HFFc6 (cell line): ENCODE results near the gene GCG. TPM values are rescaled to one million over a fixed set of nuclear protein-coding genes. Genes with fewer than 3 reads are reported as not detected.
A peak's percentile ranks its signal among the peaks of the same experiment; 100 is the strongest.

ENCODE experiments used
- DNase-seq: peaks from one replicate; pipeline ENCODE4 v3.0.0-alpha.2; 2018
- H3K27ac Mint-ChIP-seq: 2 replicates; pipeline ENCODE4 v1.8.0; 2020; ENCODE audit warnings: mild to moderate bottlenecking, mixed read lengths
- H3K27me3 Mint-ChIP-seq: 2 replicates; pipeline ENCODE4 v1.8.0; 2021; ENCODE audit warnings: mild to moderate bottlenecking, moderate library complexity, mixed read lengths; ENCODE audit not compliant: insufficient read depth
- H3K36me3 Mint-ChIP-seq: 2 replicates; pipeline ENCODE4 v1.8.0; 2021; ENCODE audit warnings: low read depth, mixed read lengths
- H3K4me1 Mint-ChIP-seq: 2 replicates; pipeline ENCODE4 v1.8.0; 2020; ENCODE audit warnings: low read depth, mixed read lengths
- H3K4me3 Mint-ChIP-seq: 2 replicates; pipeline ENCODE4 v1.8.0; 2020; ENCODE audit warnings: mild to moderate bottlenecking, moderate library complexity, mixed read lengths
- H3K9me3 Mint-ChIP-seq: 2 replicates; pipeline ENCODE4 v1.8.0; 2020; ENCODE audit warnings: mild to moderate bottlenecking, mixed read lengths
- total RNA-seq, 6 experiments: library from RNA; stranded (reverse); fragmentation: NEBNext Ultra II Directional; extraction: Animal tissue kit (Norgen Biotek cat#: 25700); gene quantifications; 2 replicates in 1 of 6; 3 replicates in 5 of 6; pipeline ENCODE4 v1.2.3, GENCODE V29; 2021
- TF ChIP-seq, protein P1 (sequence below): fragments of 200-600 bp; sonication (generic); IDR thresholded peaks from 2 replicates; pipeline ENCODE4 v1.5.0; 2021; ENCODE audit warnings: antibody characterized with exemption, mild to moderate bottlenecking

Gene GCG
- total RNA-seq, 6 experiments from 2014 or later: not detected

DNA sequence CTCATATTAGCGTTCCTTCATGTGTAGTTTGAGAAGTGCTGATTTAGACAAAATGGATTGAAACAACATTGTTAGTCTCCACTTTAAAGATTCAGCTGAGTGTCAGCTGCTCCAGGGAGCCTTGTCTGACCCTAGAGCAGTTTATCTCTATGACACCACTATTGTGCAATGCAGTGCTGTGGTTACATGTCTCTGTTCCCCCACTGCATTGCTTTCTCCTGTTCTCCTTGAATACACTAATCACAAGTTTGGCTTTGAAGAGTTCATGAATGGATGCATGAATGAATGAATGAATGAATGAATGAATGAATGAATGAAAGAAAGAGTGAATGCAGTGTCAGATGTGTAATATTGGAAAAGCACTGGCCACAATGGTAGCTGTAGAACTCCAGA is 38.3 kb downstream of the GCG start:
- Mint-ChIP-seq H3K9me3 (peaks cover 16% of the 10 kb centered on the region), H3K4me3 (no peak overlapping the region), H3K27me3 (no peaks in the 10 kb centered on the region; the same call in 1 of the 2 replicates), H3K4me1 (peaks cover 18% of the 10 kb centered on the region), H3K27ac (no peak overlapping the region), H3K36me3 (peaks cover 14% of the 10 kb centered on the region)
- DNase-seq: peak; percentile 50
- TF ChIP-seq, protein P1, sequence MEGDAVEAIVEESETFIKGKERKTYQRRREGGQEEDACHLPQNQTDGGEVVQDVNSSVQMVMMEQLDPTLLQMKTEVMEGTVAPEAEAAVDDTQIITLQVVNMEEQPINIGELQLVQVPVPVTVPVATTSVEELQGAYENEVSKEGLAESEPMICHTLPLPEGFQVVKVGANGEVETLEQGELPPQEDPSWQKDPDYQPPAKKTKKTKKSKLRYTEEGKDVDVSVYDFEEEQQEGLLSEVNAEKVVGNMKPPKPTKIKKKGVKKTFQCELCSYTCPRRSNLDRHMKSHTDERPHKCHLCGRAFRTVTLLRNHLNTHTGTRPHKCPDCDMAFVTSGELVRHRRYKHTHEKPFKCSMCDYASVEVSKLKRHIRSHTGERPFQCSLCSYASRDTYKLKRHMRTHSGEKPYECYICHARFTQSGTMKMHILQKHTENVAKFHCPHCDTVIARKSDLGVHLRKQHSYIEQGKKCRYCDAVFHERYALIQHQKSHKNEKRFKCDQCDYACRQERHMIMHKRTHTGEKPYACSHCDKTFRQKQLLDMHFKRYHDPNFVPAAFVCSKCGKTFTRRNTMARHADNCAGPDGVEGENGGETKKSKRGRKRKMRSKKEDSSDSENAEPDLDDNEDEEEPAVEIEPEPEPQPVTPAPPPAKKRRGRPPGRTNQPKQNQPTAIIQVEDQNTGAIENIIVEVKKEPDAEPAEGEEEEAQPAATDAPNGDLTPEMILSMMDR: no peak

DNA sequence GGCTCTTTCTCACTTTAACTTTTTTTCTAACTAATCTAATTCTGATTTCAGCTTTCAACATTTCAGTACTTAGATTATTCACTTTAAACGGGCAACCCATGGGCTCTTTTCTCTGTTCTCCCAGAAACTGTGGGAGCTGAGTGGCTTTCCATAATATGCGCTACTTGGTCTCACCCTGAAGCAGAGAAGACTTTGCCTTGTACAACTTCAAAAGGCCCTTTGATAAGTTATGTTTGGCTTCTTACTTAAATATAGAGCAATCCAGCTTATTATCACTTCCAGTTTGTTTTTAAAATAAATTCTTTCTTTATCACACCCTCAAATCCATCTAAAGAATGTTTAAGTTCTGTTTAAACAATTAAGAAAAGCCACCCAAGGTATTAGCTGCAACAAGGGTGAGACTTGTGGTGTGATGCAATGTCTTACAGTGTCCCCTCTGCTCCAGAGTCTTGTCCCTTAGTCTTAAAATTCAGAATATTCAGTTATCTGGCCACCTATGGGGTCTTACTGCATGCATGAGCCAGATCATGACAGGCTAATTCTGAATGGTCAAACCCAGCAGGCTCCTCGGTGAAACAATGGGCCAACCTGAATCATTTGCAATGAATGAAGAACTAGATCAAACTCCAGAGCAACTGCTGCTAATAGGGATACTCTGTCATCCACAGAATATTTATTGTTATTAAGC is 38.8 kb downstream of the GCG start:
- Mint-ChIP-seq H3K4me1 (peaks cover 18% of the 10 kb centered on the region), H3K27ac (no peak overlapping the region), H3K27me3 (no peaks in the 10 kb centered on the region; the same call in 1 of the 2 replicates), H3K9me3 (peaks cover 16% of the 10 kb centered on the region), H3K36me3 (peaks cover 14% of the 10 kb centered on the region), H3K4me3 (no peak overlapping the region)
- no peak for DNase-seq
- TF ChIP-seq, protein P1: no peak

DNA sequence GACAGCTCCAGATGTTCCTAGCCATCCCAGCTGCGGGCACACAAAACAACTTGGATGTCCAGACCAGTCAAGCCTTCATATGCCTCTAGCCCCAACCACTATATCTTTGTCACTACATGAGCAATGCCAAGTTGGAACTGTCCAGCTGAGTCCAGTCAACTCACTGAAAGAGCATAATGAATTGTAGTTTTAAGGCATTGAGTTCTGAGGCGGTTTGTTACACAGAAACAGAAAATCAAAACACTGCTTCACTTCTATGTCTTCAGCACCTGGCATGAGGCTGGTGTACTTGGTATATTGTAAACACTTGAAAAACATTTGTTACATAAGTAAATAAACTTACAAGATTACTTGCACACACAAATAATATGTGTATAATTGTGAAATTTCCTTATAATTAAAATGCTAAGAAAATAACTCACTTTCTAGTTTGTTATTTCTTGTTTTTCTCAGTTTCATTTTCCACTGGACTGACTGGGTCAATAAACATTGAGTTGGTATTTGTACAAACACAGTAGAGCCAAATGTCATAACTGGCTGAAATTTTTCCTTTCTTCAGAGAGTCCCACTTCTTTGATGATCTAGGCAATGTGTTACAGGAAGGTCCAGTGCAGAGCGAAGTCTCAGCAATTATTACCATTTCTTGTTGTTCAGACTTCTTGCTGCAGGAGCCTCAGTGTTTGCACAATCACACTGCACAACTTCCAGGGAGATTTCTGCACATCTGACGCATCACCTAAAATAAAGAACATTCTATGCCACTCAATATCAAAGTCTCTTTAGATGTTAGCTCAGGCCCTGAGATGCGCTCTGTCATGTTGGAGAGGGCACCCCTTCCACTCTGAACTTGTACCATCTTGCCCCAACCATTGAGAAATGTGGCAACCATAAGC is 39.8 kb downstream of the GCG start:
- Mint-ChIP-seq H3K27ac (no peak overlapping the region), H3K27me3 (no peaks in the 10 kb centered on the region; the same call in 1 of the 2 replicates), H3K4me1 (peaks cover 18% of the 10 kb centered on the region), H3K36me3 (peaks cover 14% of the 10 kb centered on the region), H3K4me3 (no peak overlapping the region), H3K9me3 (peaks cover 16% of the 10 kb centered on the region)
- TF ChIP-seq, protein P1: no peak
- DNase-seq: no peak

DNA sequence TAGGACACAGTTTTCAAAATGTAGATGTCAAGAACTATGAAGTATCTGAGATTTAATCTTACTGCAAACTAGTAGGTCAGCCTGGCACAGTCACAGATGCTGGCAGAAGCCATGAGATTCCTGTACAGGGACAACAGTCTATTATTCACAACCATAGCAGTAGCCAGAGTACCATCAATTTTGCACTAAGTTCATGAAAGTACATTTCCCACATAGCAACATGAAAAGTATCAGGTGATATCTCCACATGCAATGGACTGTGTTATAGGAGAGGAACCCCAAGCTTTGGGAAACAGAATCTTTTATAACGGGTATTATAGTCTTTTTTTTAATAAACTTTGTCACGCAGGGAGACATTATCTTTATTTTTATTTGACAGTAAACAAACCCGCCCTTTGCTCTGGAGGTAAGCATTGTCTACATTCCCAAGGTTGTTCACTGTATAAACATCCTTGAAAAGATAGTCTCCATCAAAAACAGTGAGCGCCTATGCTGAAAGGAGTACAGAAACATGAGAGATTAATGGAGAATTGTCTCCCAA is 44.6 kb downstream of the GCG start:
- H3K27me3 Mint-ChIP-seq: no peaks in the 10 kb centered on the region; the same call in none of the 2 replicates
- H3K4me1 Mint-ChIP-seq: peaks cover 12% of the 10 kb centered on the region
- no peak overlapping the region for H3K4me3 Mint-ChIP-seq
- no peak for DNase-seq
- no peaks in the 10 kb centered on the region for H3K36me3 Mint-ChIP-seq
- TF ChIP-seq, protein P1: no peak
- no peak overlapping the region for H3K27ac Mint-ChIP-seq
- H3K9me3 Mint-ChIP-seq: no peaks in the 10 kb centered on the region

DNA sequence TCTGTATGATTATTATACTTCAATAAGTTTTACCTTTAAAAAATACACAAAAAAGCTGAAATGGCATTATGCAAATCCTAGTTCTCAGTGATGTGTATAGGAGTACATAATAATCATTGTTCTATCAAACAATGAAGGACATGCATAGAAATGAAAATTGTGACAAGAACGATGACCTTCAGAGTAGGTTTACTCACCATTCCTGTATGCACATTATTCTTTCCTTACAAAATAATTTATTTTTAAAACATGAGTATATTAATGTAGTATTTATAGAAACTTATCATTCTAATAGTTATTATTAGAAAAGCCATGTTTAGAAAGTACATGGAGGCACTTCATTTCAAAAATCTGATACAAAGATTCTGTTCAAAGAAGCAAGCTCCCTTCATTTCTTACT is 45.3 kb downstream of the GCG start:
- peaks cover 12% of the 10 kb centered on the region for H3K4me1 Mint-ChIP-seq

More for the DNA sequence above, 45.3 kb downstream of the GCG start:
- H3K36me3 Mint-ChIP-seq: no peaks in the 10 kb centered on the region
- H3K27me3 Mint-ChIP-seq: no peaks in the 10 kb centered on the region; the same call in none of the 2 replicates
- H3K4me3 Mint-ChIP-seq: no peak overlapping the region
- TF ChIP-seq, protein P1: no peak
- no peak for DNase-seq
- no peak overlapping the region for H3K27ac Mint-ChIP-seq
- no peaks in the 10 kb centered on the region for H3K9me3 Mint-ChIP-seq
